T-cell (primary cell): Measurements from ENCODE around the gene CXCR2. TPM values are rescaled to one million over a fixed set of nuclear protein-coding genes. Genes with fewer than 3 reads are reported as not detected.

Source experiments
- ATAC-seq, 4 experiments: fragments of 200-7000 bp in 3 of 4; fragments of 150-1000 bp in 1 of 4; cut with Tn5 transposase; replicated peaks in 1 of 4; 1 replicate in 3 of 4; 2 replicates in 1 of 4; pipeline ENCODE4 v1.10.0; 2021; ENCODE audit warnings: moderate library complexity in 3 of 4, mild to moderate bottlenecking in 2 of 4, moderate number of reproducible peaks in 1 of 4
- CTCF ChIA-PET, 2 donors: fragments of 300-600 bp; sonication (Branson Sonifier 250); formaldehyde crosslinking; loops; one replicate each; lab custom pipeline; 2022; ENCODE audit warnings: antibody characterized with exemption in 2 of 2; lab: Charles Lee
- POLR2A ChIA-PET, 2 donors: fragments of 300-600 bp; sonication (Branson Sonifier 250); formaldehyde crosslinking; loops; one replicate each; lab custom pipeline; 2022; ENCODE audit warnings: antibody characterized with exemption in 2 of 2; lab: Charles Lee
- DNase-seq, 35 experiments: peaks; one replicate each; pipeline versions ENCODE4 v3.0.0 to v3.0.0-alpha.2; 2013 to 2023
- H3K27ac ChIP-seq: one replicate; pipeline ENCODE4 v1.5.1; 2013; ENCODE audit warnings: low read length
- H3K27me3 ChIP-seq, 2 experiments: replicated peaks in 1 of 2; 1 replicate in 1 of 2; 2 replicates in 1 of 2; pipeline versions ENCODE4 v1.6.1 to v1.7.0; 2013; ENCODE audit warnings: low read length in 1 of 2, mixed read lengths in 1 of 2; ENCODE audit not compliant: control insufficient read depth in 2 of 2, insufficient read depth in 2 of 2; ENCODE audit errors: extremely low read depth in 1 of 2
- H3K36me3 ChIP-seq, 2 donors: 1 replicate in 1 of 2; 2 replicates in 1 of 2; pipeline versions ENCODE4 v1.6.1 to v1.7.0; 2013; ENCODE audit warnings: low read length in 1 of 2; ENCODE audit not compliant: control insufficient read depth in 2 of 2, insufficient read depth in 1 of 2; ENCODE audit errors: extremely low read depth in 1 of 2
- H3K4me1 ChIP-seq, 2 experiments: 1 replicate in 1 of 2; 2 replicates in 1 of 2; pipeline versions ENCODE4 v1.6.1 to v1.7.0; 2013; ENCODE audit warnings: low read length in 2 of 2, mixed read lengths in 1 of 2; ENCODE audit not compliant: insufficient read depth in 2 of 2, control insufficient read depth in 1 of 2; ENCODE audit errors: extremely low read depth in 1 of 2
- H3K4me3 ChIP-seq, 2 donors: 1 replicate in 1 of 2; 2 replicates in 1 of 2; pipeline versions ENCODE4 v1.5.1 to v1.7.0; 2013; ENCODE audit warnings: mild to moderate bottlenecking in 2 of 2, low read length in 1 of 2, moderate library complexity in 1 of 2; ENCODE audit not compliant: control insufficient read depth in 1 of 2; ENCODE audit errors: extremely low read depth in 1 of 2
- H3K9me3 ChIP-seq: 2 replicates; pipeline ENCODE4 v1.7.0; 2013
- H3K27ac Mint-ChIP-seq, 2 donors: one replicate each; pipeline ENCODE4 v1.8.0; 2020 to 2021; ENCODE audit warnings: mild to moderate bottlenecking in 2 of 2, mixed read lengths in 2 of 2
- H3K27me3 Mint-ChIP-seq, 2 donors: one replicate each; pipeline ENCODE4 v1.8.0; 2021 to 2022; ENCODE audit warnings: mixed read lengths in 2 of 2
- H3K36me3 Mint-ChIP-seq: one replicate; pipeline ENCODE4 v1.8.0; 2021; ENCODE audit warnings: mixed read lengths
- H3K4me1 Mint-ChIP-seq, 3 donors: one replicate each; pipeline ENCODE4 v1.8.0; 2020 to 2022; ENCODE audit warnings: mixed read lengths in 3 of 3, mild to moderate bottlenecking in 1 of 3
- H3K4me3 Mint-ChIP-seq, 3 donors: one replicate each; pipeline ENCODE4 v1.8.0; 2020 to 2022; ENCODE audit warnings: mild to moderate bottlenecking in 3 of 3, mixed read lengths in 3 of 3, moderate library complexity in 3 of 3
- H3K9me3 Mint-ChIP-seq, 3 donors: one replicate each; pipeline ENCODE4 v1.8.0; 2020 to 2022; ENCODE audit warnings: mixed read lengths in 3 of 3
- WGBS: methylation state at CpG from one replicate; pipeline ENCODE4 v1.1.5; 2013; ENCODE audit warnings: missing lambda C conversion rate; ENCODE audit not compliant: insufficient coverage; 5-methylcytosine and 5-hydroxymethylcytosine counted together
- total RNA-seq, 35 experiments: library from RNA in 6 of 35; stranded (reverse) in 6 of 35; fragments of 120-200 nt in 1 of 35; gene quantifications; one replicate each; pipeline versions ENCODE4 v1.2.1 to v1.2.4 and lab custom pipeline; 2013 to 2026

Gene CXCR2
- total RNA-seq, 5 donors from 2014 or later (not counting 1 experiment from before 2014, with no cell fraction given) = 0.46 to 0.56 (median 0.54) TPM; not detected in 2

- no peak for ATAC-seq
- H3K4me1 ChIP-seq = peaks cover 0 to 9% of the 10 kb centered on the region in 2 experiments
- no peaks in the 10 kb centered on the region for H3K36me3 ChIP-seq
- no peak overlapping the region for H3K27ac ChIP-seq
- no peaks in the 10 kb centered on the region for H3K9me3 ChIP-seq
- no peak overlapping the region for H3K4me3 ChIP-seq
- Mint-ChIP-seq H3K4me3 (peak overlapping the region in 1 of 3 donors; percentile 41), H3K9me3 (peaks cover 5 to 24% (median 12%) of the 10 kb centered on the region in 3 donors), H3K4me1 (peaks cover 8 to 9% (median 9%) of the 10 kb centered on the region in 3 donors), H3K27me3 (peaks cover 23 to 28% of the 10 kb centered on the region in 2 donors), H3K36me3 (no peaks in the 10 kb centered on the region), H3K27ac (no peak overlapping the region)
- WGBS = 63% methylated on average over 4 of the region's 4 CpGs
- CTCF ChIA-PET = interaction anchor here in 1 of 2 donors (0.6 kb wide), 1 partner anchor 37 kb away, joined by 3 read pairs; no protein-coding TSS in a partner anchor
- DNase-seq = no peak
- POLR2A ChIA-PET = no interaction called here
- peaks cover 0 to 36% of the 10 kb centered on the region in 2 experiments for H3K27me3 ChIP-seq
Observed at GRCh38 chr2:218125095-218125494, 733 bp upstream of the CXCR2 start.

- peaks cover 0 to under 1% (median under 1%) of the 10 kb centered on the region in 3 donors for H3K9me3 Mint-ChIP-seq
- no peak overlapping the region for H3K27ac ChIP-seq
- no peaks in the 10 kb centered on the region for H3K9me3 ChIP-seq
- 50% methylated on average over 1 of the region's 3 CpGs for WGBS
- DNase-seq = no peak
- ChIA-PET POLR2A (no interaction called here), CTCF (no interaction called here)
- H3K27me3 Mint-ChIP-seq = peaks cover 21 to 23% of the 10 kb centered on the region in 2 donors
- no peak for ATAC-seq
- peaks cover 0 to 13% of the 10 kb centered on the region in 2 experiments for H3K4me1 ChIP-seq
- H3K4me3 Mint-ChIP-seq = no peak overlapping the region
- H3K4me1 Mint-ChIP-seq = peaks cover 8 to 9% (median 9%) of the 10 kb centered on the region in 3 donors
- H3K27me3 ChIP-seq = peaks cover 0 to 35% of the 10 kb centered on the region in 2 experiments
- no peaks in the 10 kb centered on the region for H3K36me3 ChIP-seq
- H3K4me3 ChIP-seq = no peak overlapping the region
- no peaks in the 10 kb centered on the region for H3K36me3 Mint-ChIP-seq
- no peak overlapping the region for H3K27ac Mint-ChIP-seq
Observed at GRCh38 chr2:218127929-218128455, 2.2 kb downstream of the CXCR2 start.

- H3K27me3 Mint-ChIP-seq = peaks cover 21 to 23% of the 10 kb centered on the region in 2 donors
- DNase-seq (no peak), ATAC-seq (no peak)
- Histone ChIP-seq H3K9me3 (no peaks in the 10 kb centered on the region), H3K27me3 (peaks cover 0 to 31% of the 10 kb centered on the region in 2 experiments), H3K27ac (peak overlapping the region; percentile 32), H3K36me3 (no peaks in the 10 kb centered on the region), H3K4me3 (peak overlapping the region in 1 of 2 donors; percentile 19), H3K4me1 (peaks cover 0 to 13% of the 10 kb centered on the region in 2 experiments)
- no peak overlapping the region for H3K27ac Mint-ChIP-seq
- WGBS = 75% methylated on average over 5 of the region's 6 CpGs
- no peaks in the 10 kb centered on the region for H3K36me3 Mint-ChIP-seq
- peak overlapping the region in 1 of 3 donors; percentile 42 for H3K4me3 Mint-ChIP-seq
- POLR2A ChIA-PET = no interaction called here
- CTCF ChIA-PET = no interaction called here
- no peaks in the 10 kb centered on the region for H3K9me3 Mint-ChIP-seq
- H3K4me1 Mint-ChIP-seq = peaks cover 8 to 9% (median 9%) of the 10 kb centered on the region in 3 donors
Observed at GRCh38 chr2:218128781-218129457, 3.1 kb downstream of the CXCR2 start.

GRCh38 chr2:218129458-218130135 lies 3.8 kb downstream of the CXCR2 start:
- WGBS = 90% methylated on average over 5 of the region's 6 CpGs
- Mint-ChIP-seq H3K9me3 (no peaks in the 10 kb centered on the region), H3K4me1 (peaks cover 8 to 9% (median 9%) of the 10 kb centered on the region in 3 donors), H3K4me3 (no peak overlapping the region), H3K36me3 (no peaks in the 10 kb centered on the region), H3K27me3 (peaks cover 21 to 23% of the 10 kb centered on the region in 2 donors), H3K27ac (no peak overlapping the region)
- Histone ChIP-seq H3K27me3 (peaks cover 0 to 26% of the 10 kb centered on the region in 2 experiments), H3K36me3 (no peaks in the 10 kb centered on the region), H3K27ac (peak overlapping the region; percentile 32), H3K9me3 (no peaks in the 10 kb centered on the region), H3K4me3 (peak overlapping the region in 1 of 2 donors; percentile 19), H3K4me1 (peaks cover 0 to 13% of the 10 kb centered on the region in 2 experiments)
- ChIA-PET CTCF (interaction anchor here in 1 of 2 donors (0.5 kb wide), 1 partner anchor 333 kb away, joined by 3 read pairs; no protein-coding TSS in a partner anchor), POLR2A (no interaction called here)
- no peak for ATAC-seq
- no peak for DNase-seq

- Mint-ChIP-seq H3K27me3 (peaks cover 15 to 22% of the 10 kb centered on the region in 2 donors), H3K4me1 (peaks cover 6 to 8% (median 6%) of the 10 kb centered on the region in 3 donors), H3K4me3 (no peak overlapping the region), H3K9me3 (no peaks in the 10 kb centered on the region), H3K27ac (no peak overlapping the region), H3K36me3 (no peaks in the 10 kb centered on the region)
- peak in 2 of 35 experiments; percentile 9 to 10 for DNase-seq
- Histone ChIP-seq H3K27ac (no peak overlapping the region), H3K4me1 (peaks cover 0 to 13% of the 10 kb centered on the region in 2 experiments), H3K4me3 (no peak overlapping the region), H3K27me3 (peaks cover 0 to 25% of the 10 kb centered on the region in 2 experiments), H3K36me3 (no peaks in the 10 kb centered on the region), H3K9me3 (no peaks in the 10 kb centered on the region)
- CTCF ChIA-PET = interaction anchor here in 1 of 2 donors (0.5 kb wide), 1 partner anchor 332 kb away, joined by 3 read pairs; no protein-coding TSS in a partner anchor
- ATAC-seq = no peak
- POLR2A ChIA-PET = no interaction called here
- WGBS = no CpG with 5 or more reads among the region's 2 CpGs
Observed at GRCh38 chr2:218130377-218130776, 4.5 kb downstream of the CXCR2 start.

- H3K36me3 Mint-ChIP-seq = no peaks in the 10 kb centered on the region
- Histone ChIP-seq H3K27me3 (peaks cover 0 to 26% of the 10 kb centered on the region in 2 experiments), H3K36me3 (no peaks in the 10 kb centered on the region), H3K4me3 (no peak overlapping the region), H3K9me3 (no peaks in the 10 kb centered on the region), H3K4me1 (peaks cover 0 to 9% of the 10 kb centered on the region in 2 experiments), H3K27ac (no peak overlapping the region)
- no peak overlapping the region for H3K4me3 Mint-ChIP-seq
- peaks cover 15 to 22% of the 10 kb centered on the region in 2 donors for H3K27me3 Mint-ChIP-seq
- DNase-seq = no peak
- ChIA-PET POLR2A (no interaction called here), CTCF (interaction anchor here in 1 of 2 donors (0.6 kb wide), 1 partner anchor 859 kb away, joined by 3 read pairs; no protein-coding TSS in a partner anchor)
- ATAC-seq = no peak
- H3K27ac Mint-ChIP-seq = no peak overlapping the region
- peaks cover 1 to 4% (median 3%) of the 10 kb centered on the region in 3 donors for H3K4me1 Mint-ChIP-seq
- no peaks in the 10 kb centered on the region for H3K9me3 Mint-ChIP-seq
Observed at GRCh38 chr2:218130822-218131221, 5.0 kb downstream of the CXCR2 start.
